ENCODE results near the gene GPR31.

GPR31 gene

GRCh38 chr6:167139761-167140160, 18.0 kb downstream of the GPR31 start:
- DNase-seq (ENCODE audit: low read depth), result no peak

- no peak for DNase-seq (ENCODE audit: low read depth)
Measured at GRCh38 chr6:167137881-167138280, 19.9 kb downstream of the GPR31 start.

GRCh38 chr6:167137081-167137480, 20.7 kb downstream of the GPR31 start:
- DNase-seq (ENCODE audit: low read depth), result no peak

- no peak for DNase-seq (ENCODE audit: low read depth)
Measured at GRCh38 chr6:167136376-167136775, 21.4 kb downstream of the GPR31 start.

- DNase-seq (ENCODE audit: low read depth), result no peak
Measured at GRCh38 chr6:167134448-167135328, 23.1 kb downstream of the GPR31 start.

GRCh38 chr6:167130712-167131684, 26.8 kb downstream of the GPR31 start:
- DNase-seq (ENCODE audit: low read depth), result no peak

- no peak for DNase-seq (ENCODE audit: low read depth)
Measured at GRCh38 chr6:167130008-167130677, 27.6 kb downstream of the GPR31 start.

GRCh38 chr6:167129562-167129961, 28.2 kb downstream of the GPR31 start:
- DNase-seq (ENCODE audit: low read depth), result no peak

GRCh38 chr6:167129159-167129558, 28.6 kb downstream of the GPR31 start:
- no peak for DNase-seq (ENCODE audit: low read depth)

GRCh38 chr6:167127785-167128531, 29.8 kb downstream of the GPR31 start:
- no peak for DNase-seq (ENCODE audit: low read depth)

- DNase-seq (ENCODE audit: low read depth), result no peak
Measured at GRCh38 chr6:167125855-167126349, 31.9 kb downstream of the GPR31 start.

GRCh38 chr6:167125410-167125809, 32.4 kb downstream of the GPR31 start:
- DNase-seq (ENCODE audit: low read depth), result no peak

GRCh38 chr6:167124753-167125152, 33.0 kb downstream of the GPR31 start:
- no peak for DNase-seq (ENCODE audit: low read depth)

GRCh38 chr6:167122827-167123657, 34.7 kb downstream of the GPR31 start, which contains the start of gene CCR6:
Gene CCR6 (plus strand): TSS chr6:167123096. CDS start chr6:167136135, 13,039 bp downstream.
- DNase-seq (ENCODE audit: low read depth), result no peak

- DNase-seq (ENCODE audit: low read depth), result no peak
Measured at GRCh38 chr6:167122041-167122826, 35.5 kb downstream of the GPR31 start.

GRCh38 chr6:167121335-167121841, 36.4 kb downstream of the GPR31 start:
- no peak for DNase-seq (ENCODE audit: low read depth)

GRCh38 chr6:167120583-167120903, 37.2 kb downstream of the GPR31 start:
- DNase-seq (ENCODE audit: low read depth), result no peak

- no peak for DNase-seq (ENCODE audit: low read depth)
Measured at GRCh38 chr6:167119670-167120582, 37.9 kb downstream of the GPR31 start.
